ENCODE results near the gene RANBP17.
"Not testable (repeated sequence)": the region's sequence is repeated elsewhere in the genome, so short reads cannot be mapped to it uniquely, and the experiment has no call there.

RANBP17 gene

DNA sequence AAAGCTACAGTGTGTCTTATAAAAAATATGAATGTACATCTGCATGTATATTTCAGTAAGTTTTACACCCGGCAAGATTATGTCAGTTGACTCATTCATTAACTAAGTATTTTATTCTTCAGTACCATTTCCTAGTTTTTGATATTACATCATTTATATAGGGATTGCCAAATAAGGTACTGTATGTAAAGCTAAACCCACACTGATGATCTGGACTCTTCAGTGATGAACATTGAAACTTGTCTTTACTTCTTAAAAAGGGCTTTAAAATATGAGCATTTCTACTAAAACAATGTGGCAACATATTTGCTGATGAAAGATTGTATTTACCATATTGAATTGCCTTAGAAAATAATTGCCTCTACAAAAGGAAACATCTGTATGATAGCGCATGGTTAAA lies 295.5 kb downstream of the RANBP17 start:
- no peak for DNase-seq (ENCODE audit: low spot score)

DNA sequence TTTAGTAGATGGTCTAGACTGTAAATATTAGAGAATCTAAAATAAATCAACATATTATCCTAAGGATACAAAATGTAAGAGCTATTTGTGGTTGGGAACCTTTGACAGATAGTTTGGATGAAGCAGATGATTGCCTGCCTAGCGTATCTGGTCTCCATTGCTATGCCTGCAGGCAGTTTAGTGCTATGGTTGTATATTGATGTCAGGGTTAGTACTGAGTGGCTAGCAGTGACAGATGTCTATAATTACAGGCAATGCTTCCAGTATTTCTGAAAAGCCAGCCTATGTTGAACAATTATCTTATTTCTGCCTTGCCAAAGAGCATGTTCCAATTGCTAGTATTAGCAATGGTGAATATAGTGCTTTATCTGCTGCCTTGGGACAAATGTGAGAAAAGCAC lies 296.0 kb downstream of the RANBP17 start:
- no peak for DNase-seq (ENCODE audit: low spot score)

DNA sequence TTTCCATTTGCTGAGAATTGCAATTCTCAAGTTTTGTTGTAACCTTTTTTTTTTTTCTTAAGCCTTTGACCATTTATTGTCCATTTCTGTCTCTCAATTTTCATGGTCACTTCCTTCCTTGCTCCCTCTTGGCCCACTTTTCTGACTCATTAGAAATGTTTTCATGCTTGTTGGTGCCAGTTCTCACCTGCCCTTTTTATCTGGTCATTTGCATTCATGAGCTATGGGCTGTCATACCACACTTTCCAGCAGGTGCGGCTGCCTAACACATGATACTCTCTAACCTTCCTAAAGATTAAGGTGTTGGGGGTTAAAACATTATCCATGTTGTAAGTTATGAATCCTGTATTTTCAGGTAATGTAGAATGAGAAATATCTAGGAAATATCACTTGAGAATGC lies 296.8 kb downstream of the RANBP17 start:
- DNase-seq (ENCODE audit: low spot score), result no peak

DNA sequence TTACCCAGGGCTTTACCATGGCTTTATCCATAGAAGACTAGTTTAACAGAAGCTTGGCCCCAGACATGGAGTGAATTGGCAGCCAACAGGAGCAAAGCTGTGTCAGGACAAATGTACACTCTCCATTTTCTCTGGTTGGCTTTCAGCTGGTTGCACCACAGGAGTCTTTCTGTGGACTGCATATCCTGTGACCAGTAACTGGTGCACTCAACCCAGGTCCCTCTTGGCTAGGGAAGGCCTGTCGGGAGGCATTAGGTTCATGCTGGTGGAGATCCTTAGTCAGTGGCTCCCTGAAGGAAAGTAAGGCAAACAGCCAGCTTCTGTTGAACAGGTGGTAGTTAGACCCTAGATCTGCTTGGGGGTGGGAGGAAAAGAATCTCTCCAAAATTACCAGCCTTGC lies 300.3 kb downstream of the RANBP17 start:
- no peak for DNase-seq (ENCODE audit: low spot score)

DNA sequence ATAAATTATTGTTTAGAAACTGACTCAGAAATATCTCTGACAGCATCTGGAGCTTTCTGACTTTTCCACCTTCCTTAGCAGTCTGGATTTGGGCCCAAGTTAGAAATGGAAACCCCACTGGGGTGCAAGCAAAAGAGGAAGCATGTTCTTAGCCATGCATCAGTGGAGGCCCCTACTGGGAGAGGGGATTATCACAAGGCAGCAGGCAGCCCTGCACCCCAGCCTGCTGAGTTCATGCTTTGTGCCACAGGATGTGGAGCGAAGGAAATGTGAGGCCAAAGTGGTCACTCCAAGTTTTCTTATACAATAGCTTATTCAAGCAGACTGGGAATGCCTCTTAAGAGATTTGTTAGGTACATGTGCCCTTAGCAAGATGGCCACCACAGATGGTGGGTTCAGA lies 300.8 kb downstream of the RANBP17 start:
- DNase-seq (ENCODE audit: low spot score), result peak; percentile 82

DNA sequence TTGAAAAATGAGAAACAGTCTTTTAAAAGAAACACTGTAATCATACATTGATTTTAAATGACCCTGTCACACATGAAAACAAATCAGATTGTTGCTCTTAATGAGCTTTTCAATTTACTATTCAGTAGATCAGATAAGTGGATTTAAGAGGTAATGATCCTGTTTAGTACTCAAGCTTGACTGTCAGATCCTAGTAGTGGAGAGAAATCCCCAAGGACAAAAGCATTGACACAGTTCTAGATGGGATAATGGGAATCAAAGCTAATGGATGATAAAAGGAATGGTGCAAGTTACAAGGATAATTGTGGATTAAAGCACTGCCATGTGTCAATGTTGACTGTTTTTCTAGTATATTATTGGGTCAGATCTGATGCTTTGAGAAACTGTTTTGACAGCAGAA lies 304.9 kb downstream of the RANBP17 start:
- DNase-seq (ENCODE audit: low spot score), result no peak

DNA sequence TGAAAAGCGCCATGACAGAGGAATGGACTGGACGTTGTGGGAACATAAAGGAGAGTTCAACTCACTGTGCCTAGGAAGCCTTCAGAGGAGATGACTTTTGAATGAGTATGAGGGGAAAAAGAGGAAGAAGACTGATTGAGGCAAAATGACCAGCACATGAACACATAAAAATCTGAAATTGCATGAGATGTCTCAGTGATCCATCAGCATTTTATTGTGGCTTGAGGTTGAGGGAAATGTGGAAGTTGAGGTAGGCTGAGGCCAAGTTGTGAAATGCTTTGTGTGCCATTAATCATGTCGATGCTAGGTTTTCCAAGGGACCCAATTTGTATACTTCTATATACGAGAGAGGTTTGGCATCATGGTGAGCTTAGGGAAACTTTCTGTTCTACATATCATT lies 306.4 kb downstream of the RANBP17 start:
- DNase-seq (ENCODE audit: low spot score), result no peak

DNA sequence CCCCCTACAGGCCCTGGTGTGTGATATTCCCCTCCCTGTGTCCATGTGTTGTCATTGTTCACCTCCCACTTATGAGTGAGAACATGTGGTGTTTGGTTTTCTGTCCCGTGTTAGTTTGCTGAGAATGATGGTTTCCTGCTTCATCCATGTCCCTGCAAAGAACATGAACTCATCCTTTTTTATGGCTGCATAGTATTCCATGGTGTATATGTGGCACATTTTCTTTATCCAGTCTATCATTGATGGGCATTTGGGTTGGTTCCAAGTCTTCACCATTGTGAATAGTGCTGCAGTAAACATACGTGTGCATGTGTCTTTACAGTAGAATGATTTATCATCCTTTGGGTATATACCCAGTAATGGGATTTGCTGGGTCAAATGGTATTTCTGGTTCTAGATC lies 313.1 kb downstream of the RANBP17 start:
- DNase-seq (ENCODE audit: low spot score), result not testable (repeated sequence)

DNA sequence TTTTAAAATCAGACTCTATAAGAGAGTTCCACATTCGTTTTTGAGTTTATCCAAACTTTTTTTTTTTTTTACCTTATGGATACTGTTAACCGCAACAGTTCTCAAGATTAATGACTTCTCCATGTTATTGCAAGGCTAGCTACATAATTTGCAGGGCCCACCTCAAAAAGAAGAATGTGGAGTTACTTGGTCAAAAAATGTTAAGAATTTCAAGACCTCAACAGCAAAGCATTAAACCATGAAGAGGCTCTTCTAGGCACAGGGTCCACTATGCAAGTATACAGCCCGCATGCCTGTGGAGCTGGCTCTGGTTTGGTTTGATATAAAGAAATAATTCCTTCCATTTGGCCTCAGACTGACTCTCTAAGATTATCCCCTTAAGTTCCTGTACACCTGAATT lies 313.9 kb downstream of the RANBP17 start:
- no peak for DNase-seq (ENCODE audit: low spot score)

DNA sequence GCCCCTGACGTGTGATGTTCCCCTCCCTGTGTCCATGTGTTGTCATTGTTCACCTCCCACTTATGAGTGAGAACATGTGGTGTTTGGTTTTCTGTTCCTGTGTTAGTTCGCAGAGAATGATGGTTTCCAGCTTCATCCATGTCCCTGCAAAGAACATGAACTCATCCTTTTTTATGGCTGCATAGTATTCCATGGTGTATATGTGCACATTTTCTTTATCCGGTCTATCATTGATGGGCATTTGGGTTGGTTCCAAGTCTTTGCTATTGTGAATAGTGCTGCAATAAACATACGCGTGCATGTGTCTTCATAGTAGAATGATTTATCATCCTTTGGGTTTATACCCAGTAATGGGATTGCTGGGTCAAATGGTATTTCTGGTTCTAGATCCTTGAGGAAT lies 316.4 kb downstream of the RANBP17 start:
- not testable (repeated sequence) for DNase-seq (ENCODE audit: low spot score)

DNA sequence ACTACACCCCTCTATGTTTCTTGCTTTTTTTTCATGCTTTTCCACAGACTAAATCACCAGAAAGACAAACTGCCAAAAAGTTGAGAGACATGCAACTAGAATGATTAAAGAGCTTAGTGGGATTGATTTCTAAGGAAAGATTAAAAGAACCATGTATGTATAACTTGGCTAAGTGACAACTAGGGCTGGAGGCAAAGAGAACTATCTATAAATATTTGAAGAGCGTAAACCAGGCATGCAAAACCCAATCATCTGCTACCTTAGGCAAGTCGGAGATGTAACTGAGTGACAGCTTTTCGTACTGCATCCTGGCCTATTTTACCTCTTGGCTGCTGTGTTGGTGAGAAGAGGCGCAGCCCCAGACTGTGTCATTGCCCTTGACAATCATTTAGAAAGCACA lies 326.2 kb downstream of the RANBP17 start:
- no peak for DNase-seq (ENCODE audit: low spot score)

DNA sequence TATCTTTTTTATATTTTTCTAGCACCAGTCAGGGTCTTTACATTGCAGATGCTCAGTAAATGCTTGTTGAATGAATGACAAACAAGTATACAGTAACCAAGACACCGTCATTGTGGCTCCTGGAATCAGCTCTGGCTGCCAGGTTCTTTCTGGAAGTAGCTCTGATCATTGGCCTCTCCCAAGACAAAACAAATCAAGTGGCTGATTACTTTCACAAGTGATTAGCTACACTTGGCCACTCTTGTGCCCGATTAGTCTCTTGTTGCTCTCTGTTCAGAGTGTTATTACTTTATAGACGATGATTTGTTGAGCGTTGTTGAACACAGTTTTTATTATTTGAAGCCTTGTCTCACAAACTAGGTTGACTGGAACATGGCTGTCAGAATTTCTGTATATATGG lies 327.6 kb downstream of the RANBP17 start:
- no peak for DNase-seq (ENCODE audit: low spot score)

DNA sequence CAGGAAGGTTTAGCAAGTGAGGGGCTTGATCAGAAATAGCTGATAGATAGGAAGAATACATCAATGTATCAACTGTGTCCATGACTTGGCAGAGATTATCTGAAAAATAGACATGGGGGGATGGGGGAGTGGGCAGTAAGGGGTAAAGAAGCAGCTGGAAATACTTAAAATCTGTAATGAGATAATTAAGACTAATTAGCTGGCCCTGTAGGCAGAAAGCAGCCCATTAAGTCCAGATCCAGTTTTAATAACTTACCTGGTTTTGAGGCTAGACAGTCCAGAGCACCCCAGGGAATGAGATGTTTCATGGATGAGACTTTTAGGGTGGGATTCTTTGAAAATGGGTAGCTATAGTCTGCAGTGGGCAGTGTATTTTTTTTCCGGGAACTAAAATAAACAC lies 330.3 kb downstream of the RANBP17 start:
- DNase-seq (ENCODE audit: low spot score), result no peak

DNA sequence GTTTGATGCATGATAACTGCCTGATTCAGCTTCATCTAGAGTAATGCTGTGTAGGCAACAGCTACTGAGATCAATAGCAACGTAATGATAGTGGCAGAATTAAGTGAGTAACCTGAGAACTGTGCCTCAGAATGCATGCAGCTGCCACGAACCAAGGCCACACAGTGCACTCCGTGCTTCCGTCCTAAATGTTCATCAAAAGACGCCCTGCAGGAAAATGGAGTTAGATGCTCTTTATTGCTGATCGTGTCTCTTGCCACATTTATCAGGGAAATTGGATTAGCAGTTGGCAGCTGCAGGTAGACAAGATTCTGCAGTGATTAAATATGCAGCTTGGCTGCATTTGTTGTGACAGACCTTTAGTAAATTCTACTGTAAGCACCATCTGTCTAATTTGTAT lies 339.5 kb downstream of the RANBP17 start:
- DNase-seq (ENCODE audit: low spot score), result no peak

DNA sequence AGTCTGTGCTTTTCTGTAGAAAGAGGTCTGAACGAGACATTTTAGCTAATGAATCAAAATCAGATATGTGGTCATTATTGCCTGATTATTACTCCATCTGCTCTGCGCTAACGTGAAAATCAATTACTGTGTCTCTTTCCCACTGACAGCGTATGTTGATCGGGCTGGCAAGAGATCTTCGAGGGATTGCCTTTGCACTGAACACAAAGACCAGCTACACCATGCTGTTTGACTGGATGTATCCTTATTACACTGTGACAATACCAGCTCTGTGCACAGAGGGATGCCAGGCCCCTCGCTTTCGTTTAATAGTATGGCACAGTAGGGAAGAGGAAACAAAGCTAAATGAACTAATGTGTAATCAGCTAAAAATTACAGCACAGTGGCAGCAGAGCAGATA lies 343.6 kb downstream of the RANBP17 start:
- DNase-seq (ENCODE audit: low spot score), result no peak

DNA sequence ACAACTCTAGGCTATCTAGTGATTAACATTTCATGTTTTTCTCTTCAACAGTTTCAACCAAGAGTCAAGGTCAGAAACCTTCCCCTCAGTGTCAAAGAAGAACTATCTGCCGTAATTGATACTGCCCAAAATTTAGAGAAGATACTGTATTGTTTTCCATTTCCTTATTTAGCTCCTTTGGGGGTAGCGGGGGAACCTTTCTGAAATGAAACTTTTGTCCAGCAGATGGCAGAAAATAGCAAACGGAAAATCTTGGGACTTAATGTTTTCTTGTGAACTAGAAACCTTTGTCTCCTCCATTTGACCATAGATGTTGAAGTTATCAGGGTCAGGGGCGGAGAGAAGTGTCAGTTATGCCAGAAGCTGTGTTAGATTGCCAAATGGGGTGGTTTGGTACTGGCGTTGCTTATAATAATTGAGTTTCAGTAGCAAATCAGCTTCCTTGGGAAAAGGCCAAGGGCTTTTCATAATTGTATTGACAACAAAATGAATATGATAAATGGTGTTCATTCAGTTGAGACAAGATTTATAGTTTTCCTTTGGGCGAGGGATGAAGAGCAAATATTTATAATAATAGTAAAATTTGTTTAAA lies 345.5 kb downstream of the RANBP17 start:
- DNase-seq (ENCODE audit: low spot score), result peak; percentile 40

DNA sequence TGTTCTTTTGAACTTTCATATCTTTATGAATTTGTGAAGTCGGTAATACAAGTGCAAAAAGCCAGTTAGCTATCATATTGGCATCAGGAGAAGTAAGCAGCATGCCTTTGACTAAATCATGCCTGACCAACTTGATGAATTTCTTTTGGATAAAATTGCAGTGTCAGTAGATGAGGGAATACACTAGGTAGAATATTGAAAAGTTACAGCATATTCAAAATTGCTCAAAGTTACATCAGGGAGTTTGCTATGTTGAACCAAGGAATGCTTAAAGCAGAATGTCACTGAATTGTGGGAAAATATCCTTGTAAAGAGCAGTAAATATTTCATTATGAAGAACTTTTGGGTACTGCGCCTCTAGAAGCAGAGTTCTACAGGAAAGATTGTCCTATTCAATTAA lies 360.1 kb downstream of the RANBP17 start:
- DNase-seq (ENCODE audit: low spot score), result no peak

DNA sequence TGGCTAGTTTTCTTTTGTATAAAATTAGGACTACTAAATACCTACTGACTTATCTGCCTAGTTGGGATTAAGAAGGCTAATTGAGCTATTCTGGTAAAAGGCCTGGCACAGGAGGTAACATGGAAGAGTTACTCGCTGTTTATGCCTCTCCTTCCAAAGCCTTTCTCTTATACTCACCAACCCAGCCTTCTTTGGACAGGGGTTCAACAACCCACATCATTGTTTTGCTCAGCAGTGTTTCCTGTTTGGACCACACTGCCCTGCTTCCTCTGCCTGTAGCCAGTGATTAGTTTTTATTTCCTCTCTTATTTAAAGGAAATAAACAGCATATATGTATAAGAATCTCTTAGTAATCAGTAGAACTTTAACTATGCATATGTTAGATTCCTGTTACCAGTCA lies 362.1 kb downstream of the RANBP17 start:
- DNase-seq (ENCODE audit: low spot score), result peak; percentile 46

DNA sequence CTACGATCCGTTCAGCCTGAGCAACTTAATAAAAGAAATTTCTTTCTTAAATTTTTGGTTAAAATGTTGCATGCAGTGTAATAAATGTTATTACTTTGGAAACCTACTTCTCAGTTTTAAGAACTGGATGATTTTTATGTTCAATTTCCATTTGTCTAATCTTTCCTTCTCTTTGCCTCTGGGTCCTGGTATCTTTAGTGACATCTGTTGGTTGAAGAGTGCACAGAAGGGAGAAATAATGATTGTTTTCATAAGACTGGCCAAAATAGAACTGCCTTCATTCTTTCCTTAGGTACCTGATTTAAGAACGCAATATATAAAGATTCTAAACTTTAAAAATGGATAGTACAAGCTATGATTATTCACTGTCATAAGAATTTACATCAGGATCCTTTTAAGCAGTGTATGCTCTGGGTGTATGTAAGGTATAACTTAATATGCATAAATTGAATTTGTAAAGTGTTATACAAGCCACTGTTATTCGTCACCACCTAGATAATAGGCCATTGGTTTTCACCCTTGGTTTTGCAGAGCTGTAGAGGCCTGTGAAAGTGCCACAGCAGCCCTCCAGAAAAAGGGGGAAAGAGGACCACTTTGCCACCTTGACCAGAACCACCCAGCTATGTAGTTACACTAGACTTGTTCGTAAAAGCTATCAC lies 364.4 kb downstream of the RANBP17 start:
- no peak for DNase-seq (ENCODE audit: low spot score)

DNA sequence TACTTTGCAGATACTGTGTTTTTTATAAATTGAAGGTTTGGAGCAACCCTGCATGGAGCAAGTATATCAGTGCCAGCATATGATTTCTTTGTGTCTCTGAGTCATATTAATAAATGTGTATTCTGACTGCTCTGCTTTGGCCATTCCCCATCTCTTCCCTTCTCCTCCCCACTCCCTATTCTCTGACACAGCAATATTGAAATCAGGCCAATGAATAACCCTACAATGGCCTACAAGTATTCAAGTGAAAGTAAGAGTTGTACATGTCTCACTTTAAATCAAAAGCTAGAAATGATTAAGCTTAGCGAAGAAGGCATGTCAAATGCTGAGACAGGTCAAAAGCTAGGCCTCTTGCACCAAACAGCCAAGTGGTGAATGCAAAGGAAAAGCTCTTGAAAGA lies 365.0 kb downstream of the RANBP17 start:
- DNase-seq (ENCODE audit: low spot score), result no peak

DNA sequence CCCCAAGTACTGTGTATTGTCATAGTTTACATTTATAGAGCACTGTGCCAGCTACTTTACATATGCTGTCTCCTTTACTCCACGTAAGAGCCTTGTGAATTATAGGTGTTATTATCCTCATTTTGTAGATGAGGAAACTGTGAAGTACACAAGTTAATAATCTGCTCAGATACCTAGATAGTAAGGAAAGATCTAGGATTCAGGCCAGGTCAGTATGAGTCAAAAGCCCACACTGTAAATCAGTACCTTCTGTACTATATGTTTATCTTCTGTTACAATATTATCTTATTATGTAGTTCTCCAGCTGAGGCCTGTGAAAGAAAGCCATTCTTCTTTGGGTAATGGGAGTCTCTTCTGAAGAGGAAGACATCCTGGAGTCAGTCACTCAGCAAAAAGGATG lies 374.8 kb downstream of the RANBP17 start:
- no peak for DNase-seq (ENCODE audit: low spot score)

DNA sequence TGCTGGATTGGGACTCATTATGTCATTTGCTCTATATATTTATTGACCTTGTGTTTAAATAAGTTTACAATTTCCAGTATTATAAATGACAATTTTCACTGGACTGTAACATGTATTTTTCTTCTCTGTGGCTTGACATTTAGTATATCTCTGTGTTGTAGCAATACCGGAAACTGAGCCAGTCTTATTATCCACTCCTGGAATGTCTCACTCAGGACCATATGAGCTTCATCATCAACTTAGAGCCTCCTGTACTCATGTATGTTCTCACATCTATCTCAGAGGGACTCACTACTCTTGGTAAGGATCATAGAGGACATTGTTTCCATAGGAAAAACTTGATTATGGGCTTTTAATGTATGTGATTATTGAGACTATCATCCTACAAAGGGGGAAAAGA lies 380.7 kb downstream of the RANBP17 start:
- DNase-seq (ENCODE audit: low spot score), result no peak

DNA sequence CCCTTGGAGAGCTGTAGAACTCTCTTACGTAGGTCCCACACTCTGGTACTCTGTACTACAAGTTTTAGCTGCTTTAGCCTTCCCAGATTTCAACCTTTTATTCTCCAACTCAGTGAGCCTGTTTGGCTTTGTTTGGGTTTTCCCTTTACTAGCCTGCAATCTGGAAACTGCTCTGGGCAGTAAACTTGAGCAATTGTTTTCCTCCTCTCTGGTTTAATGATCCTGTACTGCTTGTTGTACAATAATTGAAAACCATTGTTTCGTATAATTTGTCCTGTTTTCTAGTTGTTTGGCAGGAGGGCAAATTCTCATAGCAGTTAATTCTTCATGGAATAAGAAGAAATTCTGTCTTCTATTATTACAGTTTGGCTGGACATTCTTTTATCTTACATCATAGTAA lies 384.4 kb downstream of the RANBP17 start:
- DNase-seq (ENCODE audit: low spot score), result no peak

DNA sequence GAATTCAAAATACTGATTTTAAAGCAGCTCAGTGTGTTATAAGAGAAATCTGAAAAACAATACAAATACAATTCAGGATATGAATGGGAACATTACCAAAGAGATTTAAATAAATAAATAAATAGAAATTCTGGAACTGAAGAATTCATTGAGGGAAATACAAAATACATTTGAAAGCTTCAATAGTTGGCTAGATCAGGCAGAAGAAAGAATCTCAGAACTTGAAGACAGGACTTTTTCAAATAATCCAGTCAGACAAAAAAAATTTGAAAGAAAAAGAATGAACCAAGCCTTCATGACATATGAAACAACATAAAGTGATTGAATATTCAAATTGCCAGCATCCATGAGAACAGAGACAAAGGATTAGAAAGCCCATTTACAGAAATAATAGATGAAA lies 387.6 kb downstream of the RANBP17 start:
- no peak for DNase-seq (ENCODE audit: low spot score)

Data from kidney capillary endothelial cell (primary cell).